Natural killer cell (primary cell): ENCODE data around the gene TADA3. TPM values are rescaled to one million over a fixed set of nuclear protein-coding genes. Genes with fewer than 3 reads are reported as not detected.

Experiments
- ATAC-seq, 3 donors: fragments of 150-1000 bp in 2 of 3; fragments of 200-7000 bp in 1 of 3; cut with Tn5 transposase; 1 replicate in 1 of 3; 2 replicates in 2 of 3; pipeline ENCODE4 v1.10.0; 2021; ENCODE audit warnings: mild to moderate bottlenecking in 2 of 3, moderate library complexity in 2 of 3
- DNase-seq, 2 donors: peaks; one replicate each; pipeline versions ENCODE4 v3.0.0 to v3.0.0-alpha.2; 2013 to 2021; ENCODE audit warnings: mixed read lengths in 1 of 2
- H3K27ac ChIP-seq: one replicate; pipeline ENCODE4 v1.5.1; 2013; ENCODE audit warnings: mild to moderate bottlenecking, low read length
- H3K27me3 ChIP-seq: one replicate; pipeline ENCODE4 v1.6.1; 2013; ENCODE audit warnings: low read length; ENCODE audit not compliant: control insufficient read depth, insufficient read depth
- H3K36me3 ChIP-seq: one replicate; pipeline ENCODE4 v1.6.1; 2013; ENCODE audit warnings: low read length; ENCODE audit not compliant: control insufficient read depth, insufficient read depth
- H3K4me1 ChIP-seq: one replicate; pipeline ENCODE4 v1.6.1; 2013; ENCODE audit warnings: low read length; ENCODE audit not compliant: control insufficient read depth, insufficient read depth
- H3K4me3 ChIP-seq: one replicate; pipeline ENCODE4 v1.5.1; 2013; ENCODE audit warnings: low read length
- H3K9me3 ChIP-seq: one replicate; pipeline ENCODE4 v1.6.1; 2013; ENCODE audit warnings: low read length; ENCODE audit not compliant: control insufficient read depth, insufficient read depth
- H3K27ac Mint-ChIP-seq, 2 donors: one replicate each; pipeline ENCODE4 v1.8.0; 2022; ENCODE audit warnings: mild to moderate bottlenecking in 2 of 2, mixed read lengths in 2 of 2, moderate library complexity in 1 of 2
- H3K27me3 Mint-ChIP-seq, 2 donors: one replicate each; pipeline ENCODE4 v1.8.0; 2022; ENCODE audit warnings: low read depth in 2 of 2, mixed read lengths in 2 of 2
- H3K36me3 Mint-ChIP-seq: one replicate; pipeline ENCODE4 v1.8.0; 2022; ENCODE audit warnings: mixed read lengths
- H3K4me1 Mint-ChIP-seq, 2 donors: one replicate each; pipeline ENCODE4 v1.8.0; 2022; ENCODE audit warnings: mixed read lengths in 2 of 2
- H3K4me3 Mint-ChIP-seq: one replicate; pipeline ENCODE4 v1.8.0; 2022; ENCODE audit warnings: mild to moderate bottlenecking, moderate library complexity, mixed read lengths
- H3K9me3 Mint-ChIP-seq, 2 donors: one replicate each; pipeline ENCODE4 v1.8.0; 2022; ENCODE audit warnings: mixed read lengths in 2 of 2
- CTCF ChIP-seq: fragments of 200-600 bp; IDR thresholded peaks from one replicate; pipeline ENCODE4 v1.8.0; 2022; ENCODE audit warnings: antibody characterized with exemption
- WGBS: methylation state at CpG from one replicate; pipeline ENCODE4 v1.1.7; 2013; ENCODE audit warnings: missing lambda C conversion rate; ENCODE audit not compliant: insufficient coverage; 5-methylcytosine and 5-hydroxymethylcytosine counted together
- intact Hi-C: fragments of 100-400 bp; cut with micrococcal nuclease; formaldehyde crosslinking; loops from one replicate; pipeline ENCODE4 v1.14.2; 2022
- total RNA-seq, 4 donors: library from RNA; stranded (reverse); fragments of 120-200 nt in 1 of 4; gene quantifications; one replicate each; pipeline versions ENCODE4 v1.2.3 to v1.2.4, GENCODE V29; 2013 to 2022

TADA3 gene
- total RNA-seq, 3 donors from 2014 or later (not counting 1 experiment from before 2014, with no cell fraction given): 59.2 to 73.7 (median 69.2) TPM

DNA sequence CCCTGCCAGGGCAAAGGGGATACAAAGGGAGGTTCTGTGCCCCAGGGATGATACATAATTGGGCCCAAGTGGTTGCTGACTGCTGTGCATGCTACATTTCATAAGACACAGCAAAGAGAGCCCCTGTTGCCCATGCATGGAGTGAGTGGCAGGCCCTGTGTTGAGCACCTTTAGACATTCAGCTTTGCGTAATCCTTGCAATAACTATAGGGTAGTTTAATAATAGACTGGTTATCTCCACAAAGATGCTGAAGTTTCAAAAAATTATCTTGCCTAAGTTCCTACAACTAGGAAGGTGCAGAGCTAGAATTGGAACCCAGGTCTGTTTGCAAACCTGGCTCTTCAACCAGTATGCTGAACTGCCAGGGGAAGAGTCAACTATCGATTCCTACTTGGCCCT, 44.2 kb downstream of the TADA3 start:
- no peaks in the 10 kb centered on the region for H3K27me3 ChIP-seq
- no peak for ATAC-seq
- 98% methylated on average over 2 of the region's 2 CpGs for WGBS

DNA sequence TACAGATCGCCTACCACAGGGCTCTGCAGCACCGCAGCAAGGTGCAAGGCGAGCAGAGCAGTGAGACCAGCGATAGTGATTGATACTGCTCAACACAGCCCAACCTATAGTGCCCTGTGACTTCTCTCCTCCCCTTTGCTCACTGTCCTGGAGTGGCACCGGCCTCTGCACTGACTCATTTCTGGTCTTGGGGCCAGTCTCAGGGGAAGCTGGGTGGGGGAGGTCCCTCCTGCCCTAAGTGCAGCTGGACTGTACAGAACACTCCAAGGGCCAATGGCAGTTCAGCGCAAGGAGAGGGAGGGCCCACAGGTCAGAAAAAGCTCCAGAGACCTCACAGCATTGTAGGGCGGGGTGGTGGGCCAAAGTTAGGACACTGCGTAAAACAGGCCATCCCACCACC, 45.0 kb downstream of the TADA3 start:
- ATAC-seq (no peak), DNase-seq (no peak)
- peaks cover 32 to 35% of the 10 kb centered on the region in 2 donors for H3K4me1 Mint-ChIP-seq
- no peak overlapping the region for H3K4me3 ChIP-seq
- no peaks in the 10 kb centered on the region for H3K27me3 ChIP-seq
- no peak overlapping the region for H3K27ac Mint-ChIP-seq
- H3K9me3 Mint-ChIP-seq: no peaks in the 10 kb centered on the region
- no peak overlapping the region for H3K27ac ChIP-seq
- no peaks in the 10 kb centered on the region for H3K27me3 Mint-ChIP-seq
- no peak overlapping the region for H3K4me3 Mint-ChIP-seq
- peaks cover 68% of the 10 kb centered on the region for H3K36me3 ChIP-seq
- peaks cover 30% of the 10 kb centered on the region for H3K4me1 ChIP-seq
- intact Hi-C loops: no loop called here
- no peaks in the 10 kb centered on the region for H3K36me3 Mint-ChIP-seq
- no peak for TF ChIP-seq CTCF
- H3K9me3 ChIP-seq: no peaks in the 10 kb centered on the region
- WGBS: 95% methylated on average over 8 of the region's 8 CpGs

More for the DNA sequence above, 44.2 kb downstream of the TADA3 start:
- no peak for TF ChIP-seq CTCF
- Mint-ChIP-seq H3K27ac (no peak overlapping the region), H3K27me3 (no peaks in the 10 kb centered on the region), H3K4me3 (no peak overlapping the region), H3K4me1 (peaks cover 35 to 36% of the 10 kb centered on the region in 2 donors), H3K36me3 (no peaks in the 10 kb centered on the region), H3K9me3 (no peaks in the 10 kb centered on the region)
- no peak overlapping the region for H3K27ac ChIP-seq
- H3K4me3 ChIP-seq: no peak overlapping the region
- H3K4me1 ChIP-seq: peaks cover 36% of the 10 kb centered on the region
- H3K9me3 ChIP-seq: no peaks in the 10 kb centered on the region
- intact Hi-C loops: no loop called here
- no peak for DNase-seq
- peaks cover 68% of the 10 kb centered on the region for H3K36me3 ChIP-seq

DNA sequence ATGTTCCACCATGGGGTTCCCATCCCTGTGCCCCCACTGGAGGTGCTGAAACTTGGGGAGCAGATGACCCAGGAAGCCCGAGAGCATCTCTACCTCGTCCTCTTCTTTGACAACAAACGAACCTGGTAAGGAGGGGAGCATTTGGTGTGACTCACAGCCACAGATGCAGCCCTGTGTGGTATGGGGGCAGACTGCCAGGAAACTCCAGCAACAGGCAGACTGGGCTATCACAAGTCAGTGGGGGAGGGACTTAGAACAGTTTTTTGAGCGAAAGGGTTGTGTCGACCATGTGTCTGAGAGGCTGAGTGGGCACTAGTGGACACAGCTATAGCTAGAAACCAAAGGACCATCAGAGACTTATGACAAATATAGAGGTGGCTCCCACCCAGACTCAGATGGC, 45.9 kb downstream of the TADA3 start:
- H3K9me3 ChIP-seq: no peaks in the 10 kb centered on the region
- DNase-seq (no peak), ATAC-seq (no peak)
- no peak overlapping the region for H3K27ac ChIP-seq
- H3K36me3 ChIP-seq: peaks cover 68% of the 10 kb centered on the region
- no peaks in the 10 kb centered on the region for H3K27me3 Mint-ChIP-seq
- H3K4me1 ChIP-seq: peaks cover 21% of the 10 kb centered on the region
- H3K27me3 ChIP-seq: no peaks in the 10 kb centered on the region
- H3K4me1 Mint-ChIP-seq: peaks cover 24 to 26% of the 10 kb centered on the region in 2 donors
- TF ChIP-seq CTCF: no peak
- H3K36me3 Mint-ChIP-seq: no peaks in the 10 kb centered on the region
- intact Hi-C loops: no loop called here
- no peak overlapping the region for H3K27ac Mint-ChIP-seq
- no peak overlapping the region for H3K4me3 ChIP-seq
- 79% methylated on average over 5 of the region's 5 CpGs for WGBS
- no peak overlapping the region for H3K4me3 Mint-ChIP-seq
- H3K9me3 Mint-ChIP-seq: no peaks in the 10 kb centered on the region

GRCh38 chr3:9745521-9745920, 46.8 kb downstream of the TADA3 start:
- Histone ChIP-seq H3K9me3 (no peaks in the 10 kb centered on the region), H3K36me3 (peaks cover 76% of the 10 kb centered on the region), H3K27ac (no peak overlapping the region), H3K27me3 (no peaks in the 10 kb centered on the region), H3K4me1 (peaks cover 13% of the 10 kb centered on the region), H3K4me3 (no peak overlapping the region)
- DNase-seq (no peak), ATAC-seq (no peak)
- Mint-ChIP-seq H3K4me1 (peaks cover 17 to 18% of the 10 kb centered on the region in 2 donors), H3K27me3 (no peaks in the 10 kb centered on the region), H3K36me3 (no peaks in the 10 kb centered on the region), H3K27ac (no peak overlapping the region), H3K9me3 (no peaks in the 10 kb centered on the region), H3K4me3 (no peak overlapping the region)
- 96% methylated on average over 9 of the region's 12 CpGs for WGBS
- TF ChIP-seq CTCF: no peak
- intact Hi-C loops: no loop called here
